ENCODE measurements around the gene PTPRJ.

PTPRJ gene

GRCh38 chr11:48002561-48002960, 22.2 kb downstream of the PTPRJ start:
- TF ChIP-seq, protein P1, sequence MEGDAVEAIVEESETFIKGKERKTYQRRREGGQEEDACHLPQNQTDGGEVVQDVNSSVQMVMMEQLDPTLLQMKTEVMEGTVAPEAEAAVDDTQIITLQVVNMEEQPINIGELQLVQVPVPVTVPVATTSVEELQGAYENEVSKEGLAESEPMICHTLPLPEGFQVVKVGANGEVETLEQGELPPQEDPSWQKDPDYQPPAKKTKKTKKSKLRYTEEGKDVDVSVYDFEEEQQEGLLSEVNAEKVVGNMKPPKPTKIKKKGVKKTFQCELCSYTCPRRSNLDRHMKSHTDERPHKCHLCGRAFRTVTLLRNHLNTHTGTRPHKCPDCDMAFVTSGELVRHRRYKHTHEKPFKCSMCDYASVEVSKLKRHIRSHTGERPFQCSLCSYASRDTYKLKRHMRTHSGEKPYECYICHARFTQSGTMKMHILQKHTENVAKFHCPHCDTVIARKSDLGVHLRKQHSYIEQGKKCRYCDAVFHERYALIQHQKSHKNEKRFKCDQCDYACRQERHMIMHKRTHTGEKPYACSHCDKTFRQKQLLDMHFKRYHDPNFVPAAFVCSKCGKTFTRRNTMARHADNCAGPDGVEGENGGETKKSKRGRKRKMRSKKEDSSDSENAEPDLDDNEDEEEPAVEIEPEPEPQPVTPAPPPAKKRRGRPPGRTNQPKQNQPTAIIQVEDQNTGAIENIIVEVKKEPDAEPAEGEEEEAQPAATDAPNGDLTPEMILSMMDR (IDR thresholded peaks at IDR 0.05; ENCODE audit: low read depth, low read length, missing control alignments) = no peak
- no peak for DNase-seq (ENCODE audit: low read depth)
- H3K4me3 ChIP-seq (ENCODE audit: low read depth, low read length) = no peak overlapping the region

- TF ChIP-seq, protein P1 (IDR thresholded peaks at IDR 0.05; ENCODE audit: low read depth, low read length, missing control alignments) = no peak
- no peak overlapping the region for H3K4me3 ChIP-seq (ENCODE audit: low read depth, low read length)
- no peak for DNase-seq (ENCODE audit: low read depth)
These were observed 23.6 kb downstream of the PTPRJ start for GRCh38 chr11:48003926-48004325.

DNA sequence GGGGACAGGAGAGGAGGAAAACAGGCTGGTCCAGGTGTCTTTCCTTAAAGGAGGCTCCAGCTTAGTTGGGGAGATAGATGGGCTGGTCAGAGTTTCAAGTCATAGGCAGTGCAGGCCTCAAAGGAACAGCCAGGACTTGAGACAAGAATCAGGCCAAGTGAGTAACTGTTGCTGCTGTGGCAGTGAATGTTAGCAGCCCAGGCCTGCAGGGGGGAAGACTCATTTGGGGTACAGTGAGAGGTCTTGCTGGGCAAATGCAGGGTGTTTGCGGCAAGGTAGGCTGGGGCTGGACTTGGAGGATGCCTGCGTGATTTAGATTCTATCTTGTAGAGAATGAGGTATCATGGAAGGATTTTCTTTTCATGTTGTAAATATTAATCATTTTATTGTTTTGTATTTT, 24.1 kb downstream of the PTPRJ start:
- no peak for DNase-seq (ENCODE audit: low read depth)
- no peak overlapping the region for H3K4me3 ChIP-seq (ENCODE audit: low read depth, low read length)
- TF ChIP-seq, protein P1 (IDR thresholded peaks at IDR 0.05; ENCODE audit: low read depth, low read length, missing control alignments) = no peak

- no peak for DNase-seq (ENCODE audit: low read depth)
- TF ChIP-seq, protein P1 (IDR thresholded peaks at IDR 0.05; ENCODE audit: low read depth, low read length, missing control alignments) = no peak
- no peak overlapping the region for H3K4me3 ChIP-seq (ENCODE audit: low read depth, low read length)
These were observed 24.8 kb downstream of the PTPRJ start for GRCh38 chr11:48005136-48005535.

DNA sequence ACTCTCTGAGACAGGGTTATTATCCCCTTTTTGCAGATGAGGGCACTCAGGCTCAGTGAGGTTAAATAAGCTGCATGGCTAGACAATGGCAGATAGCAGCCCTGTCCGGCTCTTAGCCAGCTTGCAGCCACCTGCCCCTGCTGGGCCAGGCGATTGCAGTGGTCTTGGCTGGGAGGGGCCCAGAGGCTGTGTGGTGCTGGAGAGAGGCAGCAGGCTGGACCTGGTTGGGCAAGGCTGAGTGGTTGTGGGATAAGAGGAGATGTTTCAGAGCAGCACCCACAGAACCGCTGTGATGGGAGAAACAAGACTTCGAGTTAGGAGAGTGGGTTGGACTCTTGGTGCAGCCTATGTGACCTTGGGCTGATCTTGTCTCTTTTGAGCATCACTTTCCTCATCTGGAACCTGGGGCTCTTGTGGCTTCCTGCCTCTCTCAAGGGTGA, 25.5 kb downstream of the PTPRJ start:
- TF ChIP-seq, protein P1 (IDR thresholded peaks at IDR 0.05; ENCODE audit: low read depth, low read length, missing control alignments) = no peak
- DNase-seq (ENCODE audit: low read depth) = no peak
- no peak overlapping the region for H3K4me3 ChIP-seq (ENCODE audit: low read depth, low read length)

GRCh38 chr11:48006301-48006992, 26.1 kb downstream of the PTPRJ start:
- TF ChIP-seq, protein P1 (IDR thresholded peaks at IDR 0.05; ENCODE audit: low read depth, low read length, missing control alignments) = no peak
- no peak overlapping the region for H3K4me3 ChIP-seq (ENCODE audit: low read depth, low read length)
- peak; percentile 63 for DNase-seq (ENCODE audit: low read depth)

DNA sequence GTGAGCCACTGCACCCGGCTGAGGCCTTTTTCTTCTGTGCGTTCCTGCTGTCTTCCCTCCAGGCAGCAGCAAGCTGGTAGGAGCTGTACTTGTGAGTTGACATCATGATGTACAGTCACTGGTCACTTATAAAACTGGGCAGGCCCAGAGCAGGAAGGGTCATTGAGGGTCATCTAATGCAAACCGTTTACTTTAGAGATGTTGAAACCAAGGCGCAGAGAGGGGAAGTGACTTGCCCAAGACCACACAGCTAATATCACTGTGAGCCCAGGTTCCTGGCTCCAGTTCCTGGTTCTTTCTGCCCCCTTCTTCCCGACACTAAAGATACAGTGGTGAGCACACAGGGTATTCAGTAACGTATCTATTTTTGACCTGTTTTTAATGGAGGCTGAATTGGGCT, 27.3 kb downstream of the PTPRJ start:
- DNase-seq (ENCODE audit: low read depth) = no peak
- TF ChIP-seq, protein P1 (IDR thresholded peaks at IDR 0.05; ENCODE audit: low read depth, low read length, missing control alignments) = no peak
- H3K4me3 ChIP-seq (ENCODE audit: low read depth, low read length) = no peak overlapping the region

Data from GM12864 (cell line).